GM21528 (cell line): ENCODE data around the gene INTS2.
"Not testable (repeated sequence)": the region's sequence is repeated elsewhere in the genome, so short reads cannot be mapped to it uniquely, and the experiment has no call there.

Experiments used
- ATAC-seq: cut with Tn5 transposase; IDR thresholded peaks from one replicate; pipeline ENCODE4 v1.9.1; 2021; ENCODE audit warnings: mild to moderate bottlenecking, moderate library complexity; ENCODE audit not compliant: unreplicated experiment, low FRiP score

The INTS2 gene

GRCh38 chr17:61825448-61826137 is 102.2 kb downstream of the INTS2 start:
- no peak for ATAC-seq

GRCh38 chr17:61822326-61823285 is 105.2 kb downstream of the INTS2 start:
- no peak for ATAC-seq

GRCh38 chr17:61821655-61822054 is 106.1 kb downstream of the INTS2 start:
- no peak for ATAC-seq

DNA sequence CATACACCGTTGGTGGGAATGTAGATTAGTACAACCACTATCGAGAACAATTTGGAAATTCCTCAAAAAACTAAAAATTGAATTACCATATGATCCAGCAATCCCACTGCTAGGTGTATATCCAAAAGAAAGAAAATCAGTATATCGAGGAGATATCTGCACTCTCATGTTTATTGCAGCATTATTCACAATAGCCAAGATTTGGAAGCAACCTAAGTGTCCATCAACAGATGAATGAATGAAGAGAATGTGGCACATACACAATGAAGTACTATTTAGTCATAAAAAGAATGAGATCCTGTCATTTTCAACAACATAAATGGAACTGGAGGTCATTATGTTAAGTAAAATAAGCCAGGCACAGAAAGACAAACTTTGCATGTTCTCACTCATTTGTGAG is 108.5 kb downstream of the INTS2 start:
- not testable (repeated sequence) for ATAC-seq

GRCh38 chr17:61818225-61818624 is 109.6 kb downstream of the INTS2 start:
- no peak for ATAC-seq

GRCh38 chr17:61817452-61817851 is 110.3 kb downstream of the INTS2 start:
- no peak for ATAC-seq

DNA sequence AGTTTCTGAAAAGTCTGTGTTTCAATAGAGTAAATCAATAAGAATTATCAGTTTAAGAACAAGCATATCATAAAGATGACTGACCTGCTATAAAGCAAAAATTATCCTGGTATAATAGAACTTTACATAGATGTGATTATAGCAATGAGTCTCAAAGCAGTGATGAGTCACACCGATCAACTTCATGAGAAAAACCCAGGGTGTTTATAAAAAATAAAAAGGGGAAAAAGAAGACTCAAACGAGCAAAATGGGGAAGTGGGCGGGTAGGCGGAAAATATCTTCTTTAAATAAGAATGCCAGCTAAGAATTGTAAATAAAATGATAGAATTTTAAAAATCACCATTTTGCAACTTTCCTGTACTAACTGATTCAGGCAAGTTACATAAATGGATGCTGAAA is 111.2 kb downstream of the INTS2 start:
- no peak for ATAC-seq

DNA sequence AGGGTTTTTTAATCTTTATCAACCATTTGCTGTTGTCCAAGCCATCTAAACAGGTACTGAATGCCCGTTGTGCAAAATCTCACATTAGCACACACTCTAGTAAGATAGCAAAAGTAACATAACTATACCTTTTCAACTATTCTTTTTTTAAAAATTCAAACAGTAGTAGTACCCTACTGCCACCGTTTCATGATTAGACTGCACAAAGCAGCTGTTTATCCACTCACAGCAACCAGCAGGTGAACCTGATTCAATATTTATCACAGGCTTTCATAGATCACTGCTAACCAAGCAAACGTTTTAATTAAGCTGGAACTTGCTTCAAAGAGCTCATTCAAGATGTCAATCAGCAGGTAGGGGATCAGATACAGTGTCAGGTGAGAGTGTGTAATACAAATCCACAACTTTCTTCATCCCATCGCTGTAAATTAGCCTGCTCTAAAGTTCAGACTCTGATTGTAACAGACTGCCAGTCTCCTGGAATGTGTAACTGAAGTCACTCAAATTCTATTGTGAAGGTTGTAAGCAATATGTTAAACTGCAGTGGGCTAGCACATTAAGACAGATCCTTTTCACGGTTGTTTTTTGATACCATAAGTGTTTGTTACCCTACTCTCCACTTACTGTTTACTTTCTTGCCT is 111.8 kb downstream of the INTS2 start:
- ATAC-seq, result no peak
